HepG2 (cell line): ENCODE measurements around the gene METTL26. TPM values are rescaled to one million over a fixed set of nuclear protein-coding genes. Genes with fewer than 3 reads are reported as not detected.

ENCODE experiments used
- ATF1 ChIP-seq: IDR thresholded peaks from 2 replicates; pipeline ENCODE4 v1.6.1; 2016; ENCODE audit warnings: mild to moderate bottlenecking, control low read depth
- CBFB ChIP-seq: sonication (generic); formaldehyde crosslinking; IDR thresholded peaks from 2 replicates; pipeline ENCODE4 v1.4.0; 2020; ENCODE audit warnings: missing genetic modification reagents
- CHCHD3 ChIP-seq: sonication (generic); formaldehyde crosslinking; IDR thresholded peaks from 2 replicates; pipeline ENCODE4 v1.8.0; 2022; ENCODE audit warnings: mild to moderate bottlenecking, missing genetic modification reagents, moderate library complexity
- CHD4 ChIP-seq: fragments of 200-600 bp; sonication (generic); IDR thresholded peaks from 2 replicates; pipeline ENCODE4 v1.7.0; 2017; ENCODE audit warnings: mild to moderate bottlenecking, low read length, borderline replicate concordance
- DNMT1 ChIP-seq: sonication (generic); formaldehyde crosslinking; IDR thresholded peaks from 2 replicates; pipeline ENCODE4 v1.5.1; 2020; ENCODE audit warnings: mild to moderate bottlenecking, missing genetic modification reagents
- FOXO1 ChIP-seq: sonication (generic); formaldehyde crosslinking; IDR thresholded peaks from 2 replicates; pipeline ENCODE4 v1.4.0; 2020; ENCODE audit warnings: missing genetic modification reagents
- FUBP1 ChIP-seq: sonication (generic); formaldehyde crosslinking; IDR thresholded peaks from 2 replicates; pipeline ENCODE4 v1.5.1; 2020; ENCODE audit warnings: missing genetic modification reagents, mild to moderate bottlenecking, borderline replicate concordance
- GABPB1 ChIP-seq: IDR thresholded peaks from 2 replicates; pipeline ENCODE4 v1.6.1; 2016; ENCODE audit warnings: mild to moderate bottlenecking, missing genetic modification reagents, moderate library complexity, missing compliant biosample characterization
- HOXA9 ChIP-seq: sonication (generic); formaldehyde crosslinking; IDR thresholded peaks from 2 replicates; pipeline ENCODE4 v1.8.1; 2022; ENCODE audit warnings: missing genetic modification reagents, mild to moderate bottlenecking, moderate library complexity, borderline replicate concordance
- KAT8 ChIP-seq: IDR thresholded peaks from 2 replicates; pipeline ENCODE4 v1.6.1; 2016; ENCODE audit warnings: missing genetic modification reagents, missing compliant biosample characterization
- MBD4 ChIP-seq: IDR thresholded peaks from 2 replicates; pipeline ENCODE4 v1.6.1; 2012; ENCODE audit warnings: low read length, inconsistent platforms, borderline replicate concordance
- MIER3 ChIP-seq: IDR thresholded peaks from 2 replicates; pipeline ENCODE4 v1.6.1; 2016; ENCODE audit warnings: missing compliant biosample characterization, borderline replicate concordance
- NCOA1 ChIP-seq: sonication (generic); formaldehyde crosslinking; IDR thresholded peaks from 2 replicates; pipeline ENCODE4 v1.9.0; 2021; ENCODE audit warnings: missing genetic modification reagents
- NCOR1 ChIP-seq: fragments of 200-600 bp; sonication (generic); IDR thresholded peaks from 2 replicates; pipeline ENCODE4 v1.7.0; 2017; ENCODE audit warnings: antibody characterized with exemption, low read length, borderline replicate concordance
- RARG ChIP-seq: sonication (generic); formaldehyde crosslinking; IDR thresholded peaks from 2 replicates; pipeline ENCODE4 v1.4.0; 2020; ENCODE audit warnings: low read depth, mild to moderate bottlenecking, missing genetic modification reagents
- RFXAP ChIP-seq: sonication (generic); formaldehyde crosslinking; IDR thresholded peaks from 2 replicates; pipeline ENCODE4 v1.4.0; 2020; ENCODE audit warnings: missing genetic modification reagents, borderline replicate concordance
- RNF2 ChIP-seq: fragments of 450-650 bp; conservative IDR thresholded peaks from 2 replicates; pipeline ENCODE4 v1.6.1; 2016; ENCODE audit warnings: low read depth
- SRSF1 ChIP-seq: fragments of 200-400 bp; formaldehyde crosslinking; optimal IDR thresholded peaks from 2 replicates; pipeline ENCODE3; 2017; ENCODE audit warnings: mild to moderate bottlenecking, low read depth, low read length, moderate library complexity
- SSRP1 ChIP-seq: IDR thresholded peaks from 2 replicates; pipeline ENCODE4 v1.6.1; 2016; ENCODE audit warnings: control low read depth
- U2AF1 ChIP-seq: fragments of 200-400 bp; formaldehyde crosslinking; optimal IDR thresholded peaks from 2 replicates; pipeline ENCODE3; 2017; ENCODE audit warnings: mild to moderate bottlenecking, low read depth, low read length
- ZFP36L2 ChIP-seq: sonication (generic); formaldehyde crosslinking; IDR thresholded peaks from 2 replicates; pipeline ENCODE4 v1.4.0; 2020; ENCODE audit warnings: missing genetic modification reagents
- ZMYM4 ChIP-seq: sonication (generic); formaldehyde crosslinking; IDR thresholded peaks from 2 replicates; pipeline ENCODE4 v1.8.1; 2023; ENCODE audit warnings: mild to moderate bottlenecking, missing genetic modification reagents
- ZNF160 ChIP-seq: sonication (generic); formaldehyde crosslinking; IDR thresholded peaks from 2 replicates; pipeline ENCODE4 v1.8.0; 2022; ENCODE audit warnings: mild to moderate bottlenecking, inconsistent platforms, missing genetic modification reagents
- ZNF18 ChIP-seq: sonication (generic); formaldehyde crosslinking; IDR thresholded peaks from 2 replicates; pipeline ENCODE4 v1.8.0; 2022; ENCODE audit warnings: mild to moderate bottlenecking, missing genetic modification reagents; ENCODE audit not compliant: insufficient replicate concordance
- ZNF253 ChIP-seq: sonication (generic); formaldehyde crosslinking; IDR thresholded peaks from 2 replicates; pipeline ENCODE4 v1.8.0; 2022; ENCODE audit warnings: mild to moderate bottlenecking, missing genetic modification reagents, borderline replicate concordance
- ZNF326 ChIP-seq: sonication (generic); formaldehyde crosslinking; IDR thresholded peaks from 2 replicates; pipeline ENCODE4 v1.4.0; 2020; ENCODE audit warnings: missing genetic modification reagents, borderline replicate concordance
- ZNF577 ChIP-seq: sonication (generic); formaldehyde crosslinking; IDR thresholded peaks from 2 replicates; pipeline ENCODE4 v1.4.0; 2020; ENCODE audit warnings: mild to moderate bottlenecking, low read depth, missing genetic modification reagents, borderline replicate concordance
- ZNF713 ChIP-seq: sonication (generic); formaldehyde crosslinking; IDR thresholded peaks from 2 replicates; pipeline ENCODE4 v1.4.0; 2020; ENCODE audit warnings: mild to moderate bottlenecking, missing genetic modification reagents
- ZNF850 ChIP-seq: sonication (generic); formaldehyde crosslinking; conservative IDR thresholded peaks from 2 replicates; pipeline ENCODE4 v1.9.0; 2021; ENCODE audit warnings: mild to moderate bottlenecking, missing genetic modification reagents
- ZSCAN31 ChIP-seq: sonication (generic); formaldehyde crosslinking; IDR thresholded peaks from 2 replicates; pipeline ENCODE4 v1.5.0; 2020; ENCODE audit warnings: low read depth, mild to moderate bottlenecking, missing genetic modification reagents
- polyA plus RNA-seq, 8 experiments: library from polyadenylated mRNA; depleted of rRNA in 3 of 8; stranded (reverse) in 7 of 8; unstranded in 1 of 8; fragments of >200 nt; fragmentation: Illumina TruSeq in 4 of 8; extraction: Trizol in 4 of 8; gene quantifications; 2 replicates each; pipeline versions ENCODE4 v1.2.1 to v1.2.3, GENCODE V29; 2011 to 2016; ENCODE audit warnings: low read depth in 4 of 8, missing spikeins in 1 of 8, mixed read lengths in 1 of 8; ENCODE audit not compliant: insufficient read depth in 1 of 8
- total RNA-seq, 5 experiments: library from RNA; depleted of rRNA; stranded (reverse); fragments of >200 nt; fragmentation: Illumina TruSeq; extraction: Trizol; gene quantifications; 2 replicates each; pipeline ENCODE4 v1.2.3, GENCODE V29; 2016; ENCODE audit warnings: low read depth in 1 of 5

METTL26 gene
- total and polyA plus RNA-seq, 2 of the 13 experiments (the other 11 are each of a cell fraction or from before 2014, with no cell fraction given) = 65.5 to 70.1 TPM

GRCh38 chr16:645852-646678 is 10.0 kb upstream of the METTL26 start (continued):
- TF ChIP-seq FUBP1 (CRISPR knock-in tag) (no peak), MBD4 (no peak), NCOR1 (no peak), RFXAP (CRISPR knock-in tag) (no peak), GABPB1 (peak; percentile 45; the same call in 1 of the 2 replicates), RNF2 (no peak), U2AF1 (no peak), ZSCAN31 (CRISPR knock-in tag) (peak; percentile 55; the same call in 1 of the 2 replicates), ZMYM4 (CRISPR knock-in tag) (0 out of 2 replicates have a peak, but pooled peaks have one; percentile 27), NCOA1 (CRISPR knock-in tag) (no peak), ZFP36L2 (CRISPR knock-in tag) (no peak), CHD4 (no peak), ATF1 (CRISPR knock-in tag) (no peak), HOXA9 (CRISPR knock-in tag) (no peak), MIER3 (CRISPR knock-in tag) (no peak), KAT8 (CRISPR knock-in tag) (peak; percentile 58; the same call in 1 of the 2 replicates), SRSF1 (peak; percentile 19), ZNF850 (CRISPR knock-in tag) (no peak), ZNF18 (no peak), ZNF713 (CRISPR knock-in tag) (no peak), CBFB (CRISPR knock-in tag) (no peak), ZNF326 (peak; percentile 75; the same call in 1 of the 2 replicates), SSRP1 (CRISPR knock-in tag) (peak; percentile 41; the same call in 1 of the 2 replicates), ZNF160 (CRISPR knock-in tag) (no peak), DNMT1 (0 out of 2 replicates have a peak, but pooled peaks have one; percentile 44), RARG (no peak), ZNF577 (CRISPR knock-in tag) (no peak), ZNF253 (CRISPR knock-in tag) (no peak), FOXO1 (CRISPR knock-in tag) (no peak), CHCHD3 (no peak)
